ENCODE data around the gene SLC25A21.

Gene SLC25A21

GRCh38 chr14:36658123-36659009 is 514.0 kb downstream of the SLC25A21 start:
- H3K4me1 Mint-ChIP-seq = peaks cover 20% of the 10 kb centered on the region
- no peak for DNase-seq
- H3K4me3 Mint-ChIP-seq = no peak overlapping the region
- peak overlapping the region; percentile 11 for H3K27ac Mint-ChIP-seq
- CTCF ChIA-PET = no interaction called here
- H3K27me3 Mint-ChIP-seq = peaks cover 100% of the 10 kb centered on the region
- peaks cover 4% of the 10 kb centered on the region for H3K9me3 Mint-ChIP-seq
- H3K36me3 Mint-ChIP-seq = peaks cover 8% of the 10 kb centered on the region

- peaks cover 19% of the 10 kb centered on the region for H3K4me1 Mint-ChIP-seq
- H3K36me3 Mint-ChIP-seq = peaks cover 8% of the 10 kb centered on the region
- peaks cover 3% of the 10 kb centered on the region for H3K9me3 Mint-ChIP-seq
- no peak for DNase-seq
- H3K27ac Mint-ChIP-seq = no peak overlapping the region
- no peak overlapping the region for H3K4me3 Mint-ChIP-seq
- peaks cover 100% of the 10 kb centered on the region for H3K27me3 Mint-ChIP-seq
- CTCF ChIA-PET = no interaction called here
These were observed 514.8 kb downstream of the SLC25A21 start for GRCh38 chr14:36657399-36658122.

GRCh38 chr14:36656687-36657398 is 515.6 kb downstream of the SLC25A21 start:
- Mint-ChIP-seq H3K9me3 (no peaks in the 10 kb centered on the region), H3K27ac (peak overlapping the region; percentile 19), H3K27me3 (peaks cover 95% of the 10 kb centered on the region), H3K36me3 (peaks cover 6% of the 10 kb centered on the region), H3K4me1 (peaks cover 14% of the 10 kb centered on the region), H3K4me3 (peak overlapping the region; percentile 30)
- CTCF ChIA-PET = interaction anchor here (0.5 kb wide), 1 partner anchor 140 kb away, joined by 3 read pairs; no protein-coding TSS in a partner anchor
- no peak for DNase-seq

GRCh38 chr14:36655963-36656686 is 516.3 kb downstream of the SLC25A21 start:
- H3K4me3 Mint-ChIP-seq = no peak overlapping the region
- H3K27me3 Mint-ChIP-seq = peaks cover 88% of the 10 kb centered on the region
- H3K9me3 Mint-ChIP-seq = no peaks in the 10 kb centered on the region
- DNase-seq = no peak
- H3K27ac Mint-ChIP-seq = peak overlapping the region; percentile 45
- H3K36me3 Mint-ChIP-seq = peaks cover 4% of the 10 kb centered on the region
- H3K4me1 Mint-ChIP-seq = peaks cover 8% of the 10 kb centered on the region
- CTCF ChIA-PET = interaction anchor here (0.5 kb wide), 1 partner anchor 139 kb away, joined by 3 read pairs; no protein-coding TSS in a partner anchor

GRCh38 chr14:36655571-36655962 is 516.8 kb downstream of the SLC25A21 start:
- peaks cover 8% of the 10 kb centered on the region for H3K4me1 Mint-ChIP-seq
- CTCF ChIA-PET = no interaction called here

GRCh38 chr14:36654794-36655381 is 517.5 kb downstream of the SLC25A21 start:
- Mint-ChIP-seq H3K36me3 (peaks cover 4% of the 10 kb centered on the region), H3K27me3 (peaks cover 82% of the 10 kb centered on the region), H3K4me3 (no peak overlapping the region), H3K9me3 (no peaks in the 10 kb centered on the region), H3K27ac (no peak overlapping the region), H3K4me1 (peaks cover 8% of the 10 kb centered on the region)
- no peak for DNase-seq
- CTCF ChIA-PET = interaction anchor here (1.1 kb wide), 1 partner anchor 149 kb away, joined by 4 read pairs; no protein-coding TSS in a partner anchor

More at GRCh38 chr14:36655571-36655962, 516.8 kb downstream of the SLC25A21 start:
- DNase-seq = no peak
- peak overlapping the region; percentile 22 for H3K27ac Mint-ChIP-seq
- peaks cover 4% of the 10 kb centered on the region for H3K36me3 Mint-ChIP-seq
- peaks cover 83% of the 10 kb centered on the region for H3K27me3 Mint-ChIP-seq
- H3K9me3 Mint-ChIP-seq = no peaks in the 10 kb centered on the region
- no peak overlapping the region for H3K4me3 Mint-ChIP-seq

GRCh38 chr14:36653962-36654793 is 518.2 kb downstream of the SLC25A21 start:
- DNase-seq = no peak
- peaks cover 8% of the 10 kb centered on the region for H3K4me1 Mint-ChIP-seq
- H3K27me3 Mint-ChIP-seq = peaks cover 77% of the 10 kb centered on the region
- H3K36me3 Mint-ChIP-seq = peaks cover 4% of the 10 kb centered on the region
- no peak overlapping the region for H3K27ac Mint-ChIP-seq
- CTCF ChIA-PET = interaction anchor here (1.1 kb wide), 1 partner anchor 148 kb away, joined by 4 read pairs; no protein-coding TSS in a partner anchor
- no peaks in the 10 kb centered on the region for H3K9me3 Mint-ChIP-seq
- H3K4me3 Mint-ChIP-seq = no peak overlapping the region

- Mint-ChIP-seq H3K4me1 (peaks cover 8% of the 10 kb centered on the region), H3K4me3 (no peak overlapping the region), H3K27me3 (peaks cover 77% of the 10 kb centered on the region), H3K27ac (no peak overlapping the region), H3K36me3 (peaks cover under 1% of the 10 kb centered on the region), H3K9me3 (no peaks in the 10 kb centered on the region)
- DNase-seq = no peak
- CTCF ChIA-PET = no interaction called here
These were observed 519.0 kb downstream of the SLC25A21 start for GRCh38 chr14:36653413-36653812.

- Mint-ChIP-seq H3K36me3 (peaks cover 3% of the 10 kb centered on the region), H3K4me3 (no peak overlapping the region), H3K27ac (no peak overlapping the region), H3K27me3 (peaks cover 77% of the 10 kb centered on the region), H3K9me3 (no peaks in the 10 kb centered on the region), H3K4me1 (peaks cover 11% of the 10 kb centered on the region)
- no peak for DNase-seq
- CTCF ChIA-PET = no interaction called here
These were observed 519.7 kb downstream of the SLC25A21 start for GRCh38 chr14:36652542-36653201.

- CTCF ChIA-PET = no interaction called here
- Mint-ChIP-seq H3K4me1 (peaks cover 3% of the 10 kb centered on the region), H3K27ac (no peak overlapping the region), H3K36me3 (peaks cover 3% of the 10 kb centered on the region), H3K9me3 (no peaks in the 10 kb centered on the region), H3K4me3 (no peak overlapping the region), H3K27me3 (peaks cover 77% of the 10 kb centered on the region)
- DNase-seq = no peak
These were observed 522.3 kb downstream of the SLC25A21 start for GRCh38 chr14:36649872-36650650.

GRCh38 chr14:36647824-36648753 is 524.3 kb downstream of the SLC25A21 start:
- CTCF ChIA-PET = interaction anchor here (0.8 kb wide), 1 partner anchor 18 kb away, joined by 3 read pairs; no protein-coding TSS in a partner anchor
- no peak for DNase-seq
- peaks cover 3% of the 10 kb centered on the region for H3K36me3 Mint-ChIP-seq
- no peaks in the 10 kb centered on the region for H3K9me3 Mint-ChIP-seq
- H3K27ac Mint-ChIP-seq = no peak overlapping the region
- peaks cover 3% of the 10 kb centered on the region for H3K4me1 Mint-ChIP-seq
- peaks cover 62% of the 10 kb centered on the region for H3K27me3 Mint-ChIP-seq
- H3K4me3 Mint-ChIP-seq = no peak overlapping the region
